Lung (tissue), 12 donors: Measurements from ENCODE around the gene MARCHF3. TPM values are rescaled to one million over a fixed set of nuclear protein-coding genes. Genes with fewer than 3 reads are reported as not detected.

Experiments
- ATAC-seq: fragments of 200-7000 bp; cut with Tn5 transposase; one replicate; pipeline ENCODE4 v1.9.1; 2020; ENCODE audit warnings: moderate number of reproducible peaks; ENCODE audit not compliant: insufficient read depth, low FRiP score
- DNase-seq, 3 donors: peaks; one replicate each; pipeline ENCODE4 v3.0.0-alpha.2; 2013 to 2017
- H3K27ac ChIP-seq, 2 donors: one replicate each; pipeline ENCODE4 v1.5.1; 2013; ENCODE audit warnings: mild to moderate bottlenecking in 2 of 2, moderate library complexity in 2 of 2, control low read depth in 1 of 2, inconsistent platforms in 1 of 2, low read depth in 1 of 2, low read length in 1 of 2
- H3K27me3 ChIP-seq, 3 donors: one replicate each; pipeline ENCODE4 v1.5.1; 2013; ENCODE audit warnings: low read length in 2 of 3; ENCODE audit not compliant: control insufficient read depth in 3 of 3, insufficient read depth in 3 of 3
- H3K36me3 ChIP-seq, 4 donors: one replicate each; pipeline ENCODE4 v1.5.1; 2013; ENCODE audit warnings: low read length in 4 of 4, mild to moderate bottlenecking in 1 of 4, moderate library complexity in 1 of 4; ENCODE audit not compliant: control insufficient read depth in 4 of 4, insufficient read depth in 4 of 4
- H3K4me1 ChIP-seq, 5 donors: one replicate each; pipeline ENCODE4 v1.5.1; 2013; ENCODE audit warnings: low read length in 5 of 5, mild to moderate bottlenecking in 2 of 5, moderate library complexity in 1 of 5; ENCODE audit not compliant: control insufficient read depth in 5 of 5, insufficient read depth in 5 of 5
- H3K4me3 ChIP-seq: one replicate; pipeline ENCODE4 v1.5.1; 2013; ENCODE audit warnings: mild to moderate bottlenecking, control low read depth, moderate library complexity
- H3K9ac ChIP-seq, 2 donors: one replicate each; pipeline ENCODE4 v1.5.1; 2013; ENCODE audit warnings: low read length in 2 of 2, control low read depth in 1 of 2; ENCODE audit not compliant: insufficient read depth in 1 of 2
- H3K9me3 ChIP-seq, 4 donors: one replicate each; pipeline ENCODE4 v1.5.1; 2013; ENCODE audit warnings: low read length in 3 of 4, mild to moderate bottlenecking in 1 of 4, moderate library complexity in 1 of 4; ENCODE audit not compliant: control insufficient read depth in 4 of 4, insufficient read depth in 3 of 4
- WGBS, 2 donors: extraction: QIAGEN DNeasy Blood & Tissue Kit; methylation state at CpG; one replicate each; pipeline ENCODE4 v1.1.7; 2013; 5-methylcytosine and 5-hydroxymethylcytosine counted together
- polyA plus RNA-seq, 2 donors: library from polyadenylated mRNA; stranded (reverse); fragments of 200-250 nt; gene quantifications; one replicate each; pipeline ENCODE4 v1.2.1, GENCODE V29; 2013
- total RNA-seq, 2 donors: library from RNA; depleted of rRNA in 1 of 2; stranded (reverse); fragments of >200 nt in 1 of 2; gene quantifications; one replicate each; pipeline ENCODE4 v1.2.1, GENCODE V29; 2014 to 2021
- TF ChIP-seq, protein P1 (sequence below): IDR thresholded peaks from 2 replicates; pipeline ENCODE4 v1.5.1; 2012; ENCODE audit warnings: mild to moderate bottlenecking; ENCODE audit errors: control extremely low read depth, extremely low read depth
- donor health status: control.
- donor health status: control.
- donor health status: Bipolar disorder and iron deficiency.
- donor health status: healthy.
- donor health status: DM: yes; HTN: yes; CAD: no.

Gene MARCHF3
- total and polyA plus RNA-seq, 4 donors, result 3.7 to 17.0 (median 13.1) TPM

GRCh38 chr5:126837906-126838539 lies 192.3 kb downstream of the MARCHF3 start:
- TF ChIP-seq, protein P1, sequence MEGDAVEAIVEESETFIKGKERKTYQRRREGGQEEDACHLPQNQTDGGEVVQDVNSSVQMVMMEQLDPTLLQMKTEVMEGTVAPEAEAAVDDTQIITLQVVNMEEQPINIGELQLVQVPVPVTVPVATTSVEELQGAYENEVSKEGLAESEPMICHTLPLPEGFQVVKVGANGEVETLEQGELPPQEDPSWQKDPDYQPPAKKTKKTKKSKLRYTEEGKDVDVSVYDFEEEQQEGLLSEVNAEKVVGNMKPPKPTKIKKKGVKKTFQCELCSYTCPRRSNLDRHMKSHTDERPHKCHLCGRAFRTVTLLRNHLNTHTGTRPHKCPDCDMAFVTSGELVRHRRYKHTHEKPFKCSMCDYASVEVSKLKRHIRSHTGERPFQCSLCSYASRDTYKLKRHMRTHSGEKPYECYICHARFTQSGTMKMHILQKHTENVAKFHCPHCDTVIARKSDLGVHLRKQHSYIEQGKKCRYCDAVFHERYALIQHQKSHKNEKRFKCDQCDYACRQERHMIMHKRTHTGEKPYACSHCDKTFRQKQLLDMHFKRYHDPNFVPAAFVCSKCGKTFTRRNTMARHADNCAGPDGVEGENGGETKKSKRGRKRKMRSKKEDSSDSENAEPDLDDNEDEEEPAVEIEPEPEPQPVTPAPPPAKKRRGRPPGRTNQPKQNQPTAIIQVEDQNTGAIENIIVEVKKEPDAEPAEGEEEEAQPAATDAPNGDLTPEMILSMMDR, result no peak
- no peak for DNase-seq
- Histone ChIP-seq H3K27ac (no peak overlapping the region), H3K9ac (no peak overlapping the region), H3K4me1 (no peaks in the 10 kb centered on the region), H3K27me3 (no peaks in the 10 kb centered on the region), H3K4me3 (no peak overlapping the region), H3K36me3 (peaks cover 0 to 14% (median 7%) of the 10 kb centered on the region in 4 donors), H3K9me3 (no peaks in the 10 kb centered on the region)
- ATAC-seq, result no peak
- WGBS, 2 donors, result 86 to 89% methylated on average over 7 of the region's 7 CpGs

DNA sequence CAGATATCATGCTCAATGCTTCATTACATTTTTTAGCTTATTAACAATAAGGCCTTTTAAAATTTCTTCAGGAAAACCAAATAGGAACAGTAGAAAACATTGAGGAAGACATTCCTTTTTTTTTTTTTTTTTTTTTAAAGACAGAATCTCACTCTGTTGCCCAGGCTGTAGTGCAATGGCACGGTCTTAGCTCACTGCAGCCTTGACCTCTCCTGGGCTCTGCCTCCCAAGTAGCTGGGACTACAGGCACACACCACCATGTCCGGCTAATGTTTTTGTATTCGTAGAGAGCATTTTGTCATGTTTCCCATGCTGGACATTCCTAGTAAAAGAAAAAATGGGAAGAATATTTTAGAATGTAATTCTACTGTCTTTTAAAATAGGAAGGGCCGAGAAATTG lies 193.1 kb downstream of the MARCHF3 start:
- DNase-seq, result no peak
- Histone ChIP-seq H3K4me1 (no peaks in the 10 kb centered on the region), H3K27ac (no peak overlapping the region), H3K9ac (no peak overlapping the region), H3K4me3 (no peak overlapping the region), H3K27me3 (no peaks in the 10 kb centered on the region), H3K36me3 (peaks cover 0 to 14% (median 7%) of the 10 kb centered on the region in 4 donors), H3K9me3 (no peaks in the 10 kb centered on the region)
- 97 to 100% methylated on average over 4 of the region's 4 CpGs for WGBS, 2 donors
- ATAC-seq, result no peak
- TF ChIP-seq, protein P1, result no peak

GRCh38 chr5:126836778-126837177 lies 193.6 kb downstream of the MARCHF3 start:
- no peaks in the 10 kb centered on the region for H3K4me1 ChIP-seq
- peaks cover 0 to 14% (median 7%) of the 10 kb centered on the region in 4 donors for H3K36me3 ChIP-seq
- no peaks in the 10 kb centered on the region for H3K9me3 ChIP-seq
- no peaks in the 10 kb centered on the region for H3K27me3 ChIP-seq
- ATAC-seq, result no peak
- H3K9ac ChIP-seq, result no peak overlapping the region
- H3K4me3 ChIP-seq, result no peak overlapping the region
- 90 to 95% methylated on average over 2 of the region's 2 CpGs for WGBS, 2 donors
- TF ChIP-seq, protein P1, result no peak
- DNase-seq, result no peak
- no peak overlapping the region for H3K27ac ChIP-seq

GRCh38 chr5:126831156-126831555 lies 199.2 kb downstream of the MARCHF3 start:
- Histone ChIP-seq H3K36me3 (peaks cover 3 to 31% (median 23%) of the 10 kb centered on the region in 4 donors), H3K9ac (no peak overlapping the region), H3K27ac (no peak overlapping the region), H3K4me3 (no peak overlapping the region), H3K9me3 (no peaks in the 10 kb centered on the region), H3K27me3 (no peaks in the 10 kb centered on the region), H3K4me1 (no peaks in the 10 kb centered on the region)
- WGBS, 2 donors, result 96 to 100% methylated on average over 1 of the region's 1 CpG
- TF ChIP-seq, protein P1, result no peak
- no peak for ATAC-seq
- no peak for DNase-seq
